DND-41 (cell line): ENCODE results near the gene RPL26.

Experiments used
- CTCF ChIP-seq: IDR thresholded peaks from 2 replicates; pipeline ENCODE4 v1.5.1; 2012; ENCODE audit warnings: borderline replicate concordance, low read length, moderate library complexity, mild to moderate bottlenecking; ENCODE audit not compliant: poor library complexity, severe bottlenecking; ENCODE audit errors: extremely low read depth
- EZH2 ChIP-seq: IDR thresholded peaks from 3 replicates; pipeline ENCODE4 v1.6.1; 2012; ENCODE audit warnings: borderline replicate concordance, low read depth, mild to moderate bottlenecking, moderate library complexity, low read length, inconsistent platforms; ENCODE audit not compliant: severe bottlenecking

GRCh38 chr17:8332128-8332527 is 50.9 kb downstream of the RPL26 start:
- TF ChIP-seq CTCF = no peak
- no peak for TF ChIP-seq EZH2
